Sigmoid colon (tissue), 4 donors: ENCODE data around the gene PRR7.

Experiments used
- EP300 ChIP-seq, 4 donors: sonication (generic); formaldehyde crosslinking; IDR thresholded peaks; one replicate each; pipeline ENCODE4 v1.6.1; 2017; ENCODE audit warnings: antibody characterized with exemption in 4 of 4
- POLR2A ChIP-seq, 2 donors: fragments of 450-650 bp; IDR thresholded peaks; one replicate each; pipeline ENCODE4 v1.6.1; 2016; ENCODE audit warnings: antibody characterized with exemption in 2 of 2, mild to moderate bottlenecking in 2 of 2, moderate library complexity in 2 of 2
- TF ChIP-seq, protein P1 (sequence below), 4 experiments: fragments of 450-650 bp in 3 of 4; fragments of 200-600 bp in 1 of 4; IDR thresholded peaks; one replicate each; pipeline ENCODE4 v1.5.1; 2016 to 2019; ENCODE audit warnings: antibody characterized with exemption in 4 of 4, mild to moderate bottlenecking in 3 of 4, moderate library complexity in 2 of 4

DNA sequence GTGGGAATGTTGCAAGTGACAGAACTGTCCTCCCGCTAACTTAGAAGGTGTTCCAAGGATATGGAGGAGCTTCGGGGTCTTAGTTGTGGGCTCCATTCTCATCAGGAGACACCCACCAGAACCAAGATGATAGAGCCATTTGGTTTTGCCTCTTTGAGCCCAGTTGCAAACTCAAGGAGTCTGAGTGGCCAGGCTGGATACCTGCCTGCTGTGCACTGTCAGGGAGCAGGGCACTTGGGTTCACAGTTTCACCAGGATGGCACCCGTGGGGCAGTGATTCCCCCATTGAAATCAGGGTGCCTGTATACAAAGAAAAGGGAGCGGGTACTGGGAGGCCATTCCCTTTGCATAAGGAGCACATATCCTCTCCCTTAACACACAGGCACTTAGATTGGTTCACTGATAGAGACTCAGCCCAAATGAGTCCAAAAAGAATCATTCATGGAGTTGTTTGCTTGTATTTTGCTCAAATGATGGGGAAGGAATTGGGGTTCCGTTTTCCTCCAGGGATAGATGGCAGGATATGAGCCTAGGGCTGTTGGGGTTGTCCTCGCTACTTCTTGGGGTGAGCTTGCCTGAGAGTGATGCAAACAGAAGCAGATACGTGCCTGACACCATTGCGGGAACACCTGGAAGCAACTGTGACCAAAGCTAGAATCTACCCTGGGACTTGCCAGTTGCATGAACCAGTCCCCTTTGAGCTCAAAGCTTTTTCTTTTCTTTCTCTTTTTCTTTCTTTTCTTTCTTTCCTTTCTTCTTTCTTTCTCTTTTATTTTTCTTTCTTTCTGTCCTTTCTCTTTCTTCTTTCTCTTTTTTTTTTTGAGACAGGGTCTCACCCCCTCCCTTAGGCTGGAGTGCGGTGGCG lies 1.3 kb upstream of the PRR7 start:
- TF ChIP-seq, protein P1, sequence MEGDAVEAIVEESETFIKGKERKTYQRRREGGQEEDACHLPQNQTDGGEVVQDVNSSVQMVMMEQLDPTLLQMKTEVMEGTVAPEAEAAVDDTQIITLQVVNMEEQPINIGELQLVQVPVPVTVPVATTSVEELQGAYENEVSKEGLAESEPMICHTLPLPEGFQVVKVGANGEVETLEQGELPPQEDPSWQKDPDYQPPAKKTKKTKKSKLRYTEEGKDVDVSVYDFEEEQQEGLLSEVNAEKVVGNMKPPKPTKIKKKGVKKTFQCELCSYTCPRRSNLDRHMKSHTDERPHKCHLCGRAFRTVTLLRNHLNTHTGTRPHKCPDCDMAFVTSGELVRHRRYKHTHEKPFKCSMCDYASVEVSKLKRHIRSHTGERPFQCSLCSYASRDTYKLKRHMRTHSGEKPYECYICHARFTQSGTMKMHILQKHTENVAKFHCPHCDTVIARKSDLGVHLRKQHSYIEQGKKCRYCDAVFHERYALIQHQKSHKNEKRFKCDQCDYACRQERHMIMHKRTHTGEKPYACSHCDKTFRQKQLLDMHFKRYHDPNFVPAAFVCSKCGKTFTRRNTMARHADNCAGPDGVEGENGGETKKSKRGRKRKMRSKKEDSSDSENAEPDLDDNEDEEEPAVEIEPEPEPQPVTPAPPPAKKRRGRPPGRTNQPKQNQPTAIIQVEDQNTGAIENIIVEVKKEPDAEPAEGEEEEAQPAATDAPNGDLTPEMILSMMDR (IDR thresholded peaks at IDR 0.05) = no peak
- TF ChIP-seq POLR2A (IDR thresholded peaks at IDR 0.05) = no peak
- no peak for TF ChIP-seq EP300 (IDR thresholded peaks at IDR 0.05)
